H1 (cell line): ENCODE data around the gene RALGAPA2. TPM values are rescaled to one million over a fixed set of nuclear protein-coding genes. Genes with fewer than 3 reads are reported as not detected.

Source experiments
- CTCF ChIA-PET: fragments of 300-600 bp; sonication (Branson Sonifier 250); formaldehyde crosslinking; loops from one replicate; lab custom pipeline; 2021; ENCODE audit not compliant: partially characterized antibody; lab: Charles Lee
- POLR2A ChIA-PET: fragments of 300-600 bp; sonication (Branson Sonifier 250); formaldehyde crosslinking; loops from one replicate; lab custom pipeline; 2021; ENCODE audit warnings: inconsistent platforms; ENCODE audit not compliant: partially characterized antibody; lab: Charles Lee
- DNase-seq, 2 experiments: peaks; one replicate each; pipeline versions ENCODE4 v3.0.0 to v3.0.0-alpha.2; 2010 to 2022; ENCODE audit warnings: low spot score in 2 of 2, low read depth in 1 of 2, mixed read lengths in 1 of 2
- FAIRE-seq: peaks from 2 replicates; lab custom pipeline; 2011; peaks lifted over from hg19 to GRCh38; lab: Jason Lieb, UNC
- H2AFZ ChIP-seq: 2 replicates; pipeline ENCODE4 v1.8.1; 2012; ENCODE audit warnings: low read length, inconsistent platforms
- H2AK5ac ChIP-seq: 2 replicates; pipeline ENCODE4 v1.6.1; 2013; ENCODE audit warnings: low read depth, low read length
- H2BK120ac ChIP-seq: replicated peaks from 2 replicates; pipeline ENCODE3; 2013; ENCODE audit warnings: low read depth, low read length, inconsistent platforms
- H2BK12ac ChIP-seq: 2 replicates; pipeline ENCODE4 v1.6.1; 2013; ENCODE audit warnings: low read depth, low read length
- H2BK15ac ChIP-seq: 2 replicates; pipeline ENCODE4 v1.6.1; 2013; ENCODE audit warnings: low read length
- H2BK20ac ChIP-seq: 2 replicates; pipeline ENCODE4 v1.6.1; 2013; ENCODE audit warnings: low read length
- H2BK5ac ChIP-seq: 2 replicates; pipeline ENCODE4 v1.6.1; 2013; ENCODE audit warnings: low read depth, low read length
- H3K14ac ChIP-seq: 2 replicates; pipeline ENCODE4 v1.6.1; 2013; ENCODE audit warnings: inconsistent platforms; ENCODE audit not compliant: insufficient read length
- H3K18ac ChIP-seq: 2 replicates; pipeline ENCODE4 v1.6.1; 2013; ENCODE audit warnings: low read length; ENCODE audit errors: extremely low read depth
- H3K23ac ChIP-seq: 2 replicates; pipeline ENCODE4 v1.6.1; 2013; ENCODE audit warnings: inconsistent platforms; ENCODE audit not compliant: insufficient read length
- H3K23me2 ChIP-seq: 2 replicates; pipeline ENCODE4 v1.6.1; 2013; ENCODE audit warnings: low read depth, low read length
- H3K27ac ChIP-seq: 2 replicates; pipeline ENCODE4 v1.6.1; 2011; ENCODE audit warnings: low read depth, low read length, inconsistent platforms
- H3K27me3 ChIP-seq, 4 experiments: replicated peaks in 1 of 4; 1 replicate in 1 of 4; 2 replicates in 3 of 4; pipeline versions ENCODE4 v1.6.1 to v1.8.1; 2011 to 2013; ENCODE audit warnings: low read length in 3 of 4, mild to moderate bottlenecking in 3 of 4, inconsistent platforms in 2 of 4, mixed read lengths in 2 of 4, moderate library complexity in 1 of 4; ENCODE audit not compliant: control insufficient read depth in 3 of 4, insufficient read depth in 3 of 4; ENCODE audit errors: extremely low read depth in 1 of 4
- H3K36me3 ChIP-seq, 4 experiments: 2 replicates each; pipeline versions ENCODE4 v1.6.1 to v1.8.1; 2011 to 2013; ENCODE audit warnings: mild to moderate bottlenecking in 4 of 4, low read length in 3 of 4, moderate library complexity in 2 of 4, control low read depth in 1 of 4, inconsistent platforms in 1 of 4; ENCODE audit not compliant: insufficient read depth in 4 of 4, control insufficient read depth in 2 of 4
- H3K4ac ChIP-seq: replicated peaks from 2 replicates; pipeline ENCODE3; 2013; ENCODE audit warnings: low read length, low read depth, mixed read lengths, inconsistent platforms; ENCODE audit not compliant: insufficient read length
- H3K4me1 ChIP-seq, 4 experiments: replicated peaks in 1 of 4; 1 replicate in 1 of 4; 2 replicates in 3 of 4; pipeline versions ENCODE4 v1.6.1 to v1.8.1; 2011 to 2013; ENCODE audit warnings: low read length in 3 of 4, inconsistent platforms in 2 of 4, mixed read lengths in 1 of 4; ENCODE audit not compliant: insufficient read depth in 4 of 4, control insufficient read depth in 3 of 4
- H3K4me2 ChIP-seq, 2 experiments: 2 replicates each; pipeline versions ENCODE4 v1.6.1 to v1.8.1; 2011 to 2013; ENCODE audit warnings: low read depth in 2 of 2, low read length in 2 of 2, control low read depth in 1 of 2, inconsistent platforms in 1 of 2, mild to moderate bottlenecking in 1 of 2; ENCODE audit not compliant: insufficient read depth in 1 of 2
- H3K4me3 ChIP-seq, 4 experiments: fragments of 200-600, 300-600 bp in 1 of 4; sonication (generic), shearing (Covaris generic), sonication (Bioruptor Twin) in 1 of 4; 2 replicates each; pipeline versions ENCODE4 v1.5.1 to v1.8.1; 2011 to 2016; ENCODE audit warnings: low read length in 4 of 4, low read depth in 3 of 4, control low read depth in 2 of 4, inconsistent platforms in 2 of 4, mild to moderate bottlenecking in 2 of 4, mixed read lengths in 1 of 4, moderate library complexity in 1 of 4; ENCODE audit not compliant: insufficient read depth in 2 of 4; ENCODE audit errors: extremely low read depth in 1 of 4
- H3K56ac ChIP-seq: replicated peaks from 2 replicates; pipeline ENCODE3; 2013; ENCODE audit warnings: low read depth, mild to moderate bottlenecking, mixed read lengths, low read length, inconsistent platforms; ENCODE audit not compliant: insufficient read length
- H3K79me1 ChIP-seq: 2 replicates; pipeline ENCODE4 v1.6.1; 2013; ENCODE audit warnings: low read depth, low read length, control low read depth
- H3K79me2 ChIP-seq, 2 experiments: 2 replicates each; pipeline versions ENCODE4 v1.6.1 to v1.8.1; 2012 to 2013; ENCODE audit warnings: low read length in 2 of 2, mild to moderate bottlenecking in 2 of 2, inconsistent platforms in 1 of 2; ENCODE audit not compliant: insufficient read depth in 2 of 2, control insufficient read depth in 1 of 2
- H3K9ac ChIP-seq, 4 experiments: replicated peaks in 1 of 4; 1 replicate in 1 of 4; 2 replicates in 3 of 4; pipeline versions ENCODE4 v1.6.1 to v1.8.1; 2011 to 2013; ENCODE audit warnings: low read depth in 3 of 4, low read length in 3 of 4, control low read depth in 2 of 4, mild to moderate bottlenecking in 2 of 4, moderate library complexity in 2 of 4, inconsistent platforms in 1 of 4; ENCODE audit errors: extremely low read depth in 1 of 4
- H3K9me3 ChIP-seq, 2 experiments: 2 replicates each; pipeline versions ENCODE4 v1.6.1 to v1.8.1; 2012 to 2013; ENCODE audit warnings: mild to moderate bottlenecking in 2 of 2, moderate library complexity in 2 of 2, control low read depth in 1 of 2, inconsistent platforms in 1 of 2, low read depth in 1 of 2, low read length in 1 of 2, mixed read lengths in 1 of 2; ENCODE audit not compliant: insufficient read depth in 2 of 2
- H4K20me1 ChIP-seq, 2 experiments: replicated peaks in 1 of 2; 2 replicates each; pipeline versions ENCODE3 to v1.8.1; 2011 to 2013; ENCODE audit warnings: inconsistent platforms in 2 of 2, low read length in 2 of 2, mild to moderate bottlenecking in 1 of 2; ENCODE audit not compliant: insufficient read depth in 2 of 2, control insufficient read depth in 1 of 2
- H4K5ac ChIP-seq: 2 replicates; pipeline ENCODE4 v1.6.1; 2013; ENCODE audit warnings: low read length, low read depth, mixed read lengths, inconsistent platforms; ENCODE audit not compliant: insufficient read length
- H4K8ac ChIP-seq: 2 replicates; pipeline ENCODE4 v1.8.0; 2013; ENCODE audit warnings: mild to moderate bottlenecking, moderate library complexity, low read length, inconsistent platforms; ENCODE audit not compliant: insufficient read depth; ENCODE audit errors: extremely low read depth
- H4K91ac ChIP-seq: replicated peaks from 2 replicates; pipeline ENCODE3; 2013; ENCODE audit warnings: low read length, mixed read lengths, inconsistent platforms; ENCODE audit not compliant: insufficient read length
- GTF2F1 ChIP-seq: IDR thresholded peaks from 2 replicates; pipeline ENCODE4 v1.6.1; 2012; ENCODE audit warnings: low read depth, low read length, improper control_type of control experiment, borderline replicate concordance
- RAD21 ChIP-seq, 2 experiments: IDR thresholded peaks in 1 of 2; conservative IDR thresholded peaks in 1 of 2; 2 replicates each; pipeline ENCODE4 v1.6.1; 2011; ENCODE audit warnings: low read depth in 2 of 2, low read length in 2 of 2, improper control_type of control experiment in 1 of 2, inconsistent platforms in 1 of 2, mild to moderate bottlenecking in 1 of 2, moderate library complexity in 1 of 2
- SUZ12 ChIP-seq: fragments of 200-600 bp; sonication (generic); IDR thresholded peaks from 2 replicates; pipeline ENCODE4 v1.6.1; 2012; ENCODE audit warnings: mild to moderate bottlenecking, inconsistent platforms, low read length, moderate library complexity, mixed read lengths
- WGBS, 2 experiments: shearing (Covaris generic) in 1 of 2; methylation state at CpG; one replicate each; pipeline versions ENCODE4 v1.1.6 to v1.1.7; 2013 to 2015; ENCODE audit warnings: low lambda C conversion rate in 2 of 2, mixed read lengths in 2 of 2, inconsistent platforms in 1 of 2, low coverage in 1 of 2, missing lambda C conversion rate in 1 of 2; ENCODE audit not compliant: insufficient replicate concordance in 2 of 2, insufficient coverage in 1 of 2, insufficient read length in 1 of 2; ENCODE audit errors: extremely low coverage in 1 of 2, missing lambda C conversion rate in 1 of 2; 5-methylcytosine and 5-hydroxymethylcytosine counted together
- polyA plus RNA-seq, 7 experiments: library from polyadenylated mRNA; depleted of rRNA in 3 of 7; stranded (reverse) in 5 of 7; unstranded in 2 of 7; fragments of >200 nt in 5 of 7; fragments of 200-250 nt in 2 of 7; gene quantifications; 1 replicate in 5 of 7; 2 replicates in 1 of 7; 4 replicates in 1 of 7; pipeline versions ENCODE4 v1.2.1 to v1.2.3, GENCODE V29; 2011 to 2013; ENCODE audit warnings: missing spikeins in 2 of 7, mixed read lengths in 2 of 7
- total RNA-seq: library from RNA; stranded (reverse); fragmentation: NEBNext Ultra II Directional; extraction: Animal tissue kit (Norgen Biotek cat#: 25700); gene quantifications from 2 replicates; pipeline ENCODE4 v1.2.1, GENCODE V29; 2021
- TF ChIP-seq, protein P1 (sequence below): IDR thresholded peaks from 2 replicates; pipeline ENCODE4 v1.6.1; 2012; ENCODE audit warnings: inconsistent platforms

Gene RALGAPA2
- total and polyA plus RNA-seq, 2 of the 8 experiments (the other 6 are each of a cell fraction or from before 2014, with no cell fraction given): 5.1 to 25.5 TPM

DNA sequence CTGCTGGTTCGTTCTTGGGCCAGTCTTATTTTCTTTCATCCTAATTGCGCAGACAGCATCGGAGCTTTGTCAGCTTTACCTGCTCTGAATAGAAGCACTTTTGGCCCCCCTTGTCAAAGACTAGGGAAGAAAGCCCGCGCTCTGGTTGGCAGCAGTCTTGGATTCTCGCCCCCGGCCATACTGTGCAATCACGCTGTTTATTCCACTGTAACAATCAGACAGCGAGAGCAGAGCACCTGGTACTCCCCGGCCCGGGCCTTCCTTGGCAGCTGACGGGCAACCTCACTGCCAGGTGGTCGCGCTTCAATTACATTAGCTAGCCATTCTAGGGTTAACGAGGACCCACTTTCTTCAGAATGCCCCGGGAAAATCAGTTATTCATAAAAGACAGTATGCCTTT, 272.0 kb downstream of the RALGAPA2 start:
- no peak for DNase-seq
- H2BK5ac ChIP-seq: no peak overlapping the region
- H3K4ac ChIP-seq: no peak overlapping the region
- no peaks in the 10 kb centered on the region for H3K27me3 ChIP-seq
- H3K9ac ChIP-seq: no peak overlapping the region
- no peaks in the 10 kb centered on the region for H4K20me1 ChIP-seq
- H3K14ac ChIP-seq: no peak overlapping the region
- no peaks in the 10 kb centered on the region for H3K79me2 ChIP-seq
- H3K4me1 ChIP-seq: peaks cover 0 to 4% (median 3%) of the 10 kb centered on the region in 4 experiments; a peak in 5 of 7 replicates
- ChIA-PET POLR2A (interaction anchor here (0.7 kb wide), 1 partner anchor 21 kb away, joined by 3 read pairs; no protein-coding TSS in a partner anchor), CTCF (interaction anchor here (0.9 to 1.7 kb wide), 4 partner anchors 10 to 70 kb away, joined by 3 to 6 read pairs (median 4); no protein-coding TSS in a partner anchor)
- no peak overlapping the region for H4K8ac ChIP-seq
- WGBS, 2 experiments: 89% methylated on average over 16 of the region's 16 CpGs; no CpG with 5 or more reads in 1 of the 2 experiments
- H3K9me3 ChIP-seq: no peaks in the 10 kb centered on the region
- H3K23me2 ChIP-seq: no peaks in the 10 kb centered on the region
- no peak overlapping the region for H2AK5ac ChIP-seq
- no peaks in the 10 kb centered on the region for H3K79me1 ChIP-seq
- no peak overlapping the region for H3K18ac ChIP-seq
- no peak overlapping the region for H3K56ac ChIP-seq
- no peak overlapping the region for H2BK20ac ChIP-seq
- no peak overlapping the region for H3K27ac ChIP-seq
- H3K4me3 ChIP-seq: no peak overlapping the region
- TF ChIP-seq RAD21 (IDR thresholded peaks at IDR 0.05 in 1 of 2, conservative IDR thresholded peaks at IDR 0.05 in 1 of 2; ENCODE audit: low read depth in 2 of 2, low read length in 2 of 2): no peak
- no peak for TF ChIP-seq SUZ12
- TF ChIP-seq, protein P1, sequence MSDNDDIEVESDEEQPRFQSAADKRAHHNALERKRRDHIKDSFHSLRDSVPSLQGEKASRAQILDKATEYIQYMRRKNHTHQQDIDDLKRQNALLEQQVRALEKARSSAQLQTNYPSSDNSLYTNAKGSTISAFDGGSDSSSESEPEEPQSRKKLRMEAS: no peak
- TF ChIP-seq GTF2F1: no peak
- H3K23ac ChIP-seq: no peak overlapping the region
- H2BK120ac ChIP-seq: no peak overlapping the region
- no peak overlapping the region for H2BK12ac ChIP-seq
- FAIRE-seq: no peak
- no peak overlapping the region for H2BK15ac ChIP-seq
- no peak overlapping the region for H4K91ac ChIP-seq
- H3K36me3 ChIP-seq: no peaks in the 10 kb centered on the region
- H2AFZ ChIP-seq: no peak overlapping the region
- H4K5ac ChIP-seq: no peak overlapping the region
- H3K4me2 ChIP-seq: no peak overlapping the region
